Caco-2 (cell line): ENCODE measurements around the gene IQSEC1. TPM values are rescaled to one million over a fixed set of nuclear protein-coding genes. Genes with fewer than 3 reads are reported as not detected.

Source experiments
- BruUV-seq: library from RNA; stranded (reverse); fragments of 400-500 nt; replicated peaks from 2 replicates; lab custom pipeline; 2021; lab: Mats Ljungman, UMichigan
- CTCF ChIA-PET: fragments of 300-600 bp; sonication (Branson Sonifier 250); formaldehyde crosslinking; loops from one replicate; lab custom pipeline; 2022; ENCODE audit warnings: antibody characterized with exemption; lab: Charles Lee
- POLR2A ChIA-PET: fragments of 300-600 bp; sonication (Branson Sonifier 250); formaldehyde crosslinking; loops from one replicate; lab custom pipeline; 2022; ENCODE audit warnings: antibody characterized with exemption; lab: Charles Lee
- DNase-seq, 2 experiments: peaks; one replicate each; pipeline versions ENCODE4 v3.0.0 to v3.0.0-alpha.2; 2020 to 2022
- H3K27me3 ChIP-seq: replicated peaks from 2 replicates; pipeline ENCODE4 v1.6.0; 2011; ENCODE audit warnings: low read length; ENCODE audit not compliant: control insufficient read depth, insufficient read depth
- H3K36me3 ChIP-seq: 2 replicates; pipeline ENCODE4 v1.5.1; 2011; ENCODE audit warnings: low read length; ENCODE audit not compliant: control insufficient read depth, insufficient read depth
- H3K4me1 ChIP-seq: fragments of 250-450 bp; sonication (Bioruptor Pico); 2 replicates; pipeline ENCODE4 v1.5.1; 2020; ENCODE audit warnings: mild to moderate bottlenecking
- H3K4me3 ChIP-seq: 2 replicates; pipeline ENCODE4 v1.5.1; 2011; ENCODE audit warnings: low read depth, mild to moderate bottlenecking, control low read depth, low read length
- H3K9me3 ChIP-seq: fragments of 250-450 bp; sonication (Bioruptor Pico); 2 replicates; pipeline ENCODE4 v1.5.1; 2020; ENCODE audit warnings: mild to moderate bottlenecking, moderate library complexity
- H3K27ac Mint-ChIP-seq: one replicate; pipeline ENCODE4 v1.8.0; 2022; ENCODE audit warnings: mixed read lengths; ENCODE audit not compliant: unreplicated experiment
- H3K27me3 Mint-ChIP-seq: one replicate; pipeline ENCODE4 v1.8.0; 2022; ENCODE audit warnings: mixed read lengths; ENCODE audit not compliant: insufficient read depth, unreplicated experiment
- H3K36me3 Mint-ChIP-seq: one replicate; pipeline ENCODE4 v1.8.0; 2022; ENCODE audit warnings: mild to moderate bottlenecking, mixed read lengths; ENCODE audit not compliant: insufficient read depth, unreplicated experiment
- H3K4me1 Mint-ChIP-seq: one replicate; pipeline ENCODE4 v1.8.0; 2022; ENCODE audit warnings: low read depth, mixed read lengths; ENCODE audit not compliant: unreplicated experiment
- H3K4me3 Mint-ChIP-seq: one replicate; pipeline ENCODE4 v1.8.0; 2022; ENCODE audit warnings: mild to moderate bottlenecking, moderate library complexity, mixed read lengths; ENCODE audit not compliant: unreplicated experiment
- H3K9me3 Mint-ChIP-seq: one replicate; pipeline ENCODE4 v1.8.0; 2022; ENCODE audit warnings: mixed read lengths; ENCODE audit not compliant: unreplicated experiment
- intact Hi-C: fragments of 100-400 bp; cut with micrococcal nuclease; formaldehyde crosslinking; loops from one replicate; pipeline ENCODE4 v1.10.0; 2022; ENCODE audit not compliant: unreplicated experiment
- total RNA-seq: library from RNA; stranded (reverse); gene quantifications from 2 replicates; pipeline ENCODE4 v1.2.3, GENCODE V29; 2022
- TF ChIP-seq, protein P1 (sequence below), 2 experiments: fragments of 200-600 bp in 1 of 2; IDR thresholded peaks; 1 replicate in 1 of 2; 2 replicates in 1 of 2; pipeline versions ENCODE4 v1.5.1 to v1.8.0; 2011 to 2022; ENCODE audit warnings: antibody characterized with exemption in 1 of 2, control low read depth in 1 of 2, inconsistent platforms in 1 of 2, low read depth in 1 of 2, low read length in 1 of 2, mild to moderate bottlenecking in 1 of 2, moderate library complexity in 1 of 2; ENCODE audit not compliant: insufficient read depth in 1 of 2, severe bottlenecking in 1 of 2, unreplicated experiment in 1 of 2

Gene IQSEC1
- total RNA-seq, 1 experiment from 2014 or later = 40.0 TPM

DNA sequence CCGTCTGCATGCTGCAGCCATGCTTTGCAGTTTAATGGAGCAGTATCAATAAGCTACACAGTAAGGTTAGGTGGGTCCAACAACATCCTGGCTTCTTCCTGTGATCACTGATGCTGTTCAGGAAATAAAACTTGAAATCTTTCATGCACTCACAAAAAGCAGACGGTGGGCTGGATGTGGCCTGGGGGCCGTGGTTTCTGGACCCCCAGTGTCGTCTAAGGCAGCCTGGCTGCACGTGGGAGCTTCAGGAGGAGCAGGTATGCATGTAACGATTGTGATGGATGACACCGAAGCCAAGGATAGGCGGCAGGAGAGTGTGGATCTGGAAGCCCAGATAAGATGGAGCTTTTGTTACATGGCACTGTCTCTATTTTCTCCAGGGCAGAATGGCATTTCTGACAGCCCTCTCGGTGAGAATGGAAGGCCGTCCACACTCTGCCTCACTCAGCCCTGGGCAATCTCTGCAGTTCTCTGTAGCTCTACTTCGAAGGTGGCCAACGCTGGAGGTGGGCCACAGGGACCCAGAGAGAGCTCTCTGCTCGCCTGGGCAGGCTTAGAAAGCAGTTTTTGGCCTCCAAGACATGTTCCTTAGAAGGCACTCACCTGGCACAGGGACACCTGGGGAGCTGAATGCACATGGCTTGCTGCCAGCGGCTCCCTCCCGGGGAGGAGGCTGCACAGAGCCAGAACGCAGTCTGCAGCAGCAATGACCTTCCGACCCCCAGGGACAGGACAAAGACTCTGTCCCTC is 46.4 kb upstream of the IQSEC1 start:
- Histone ChIP-seq H3K4me3 (no peak overlapping the region), H3K4me1 (no peaks in the 10 kb centered on the region), H3K9me3 (no peaks in the 10 kb centered on the region), H3K36me3 (no peaks in the 10 kb centered on the region), H3K27me3 (no peaks in the 10 kb centered on the region)
- CTCF ChIA-PET = interaction anchor here (1.0 kb wide), 1 partner anchor 28 kb away, joined by 4 read pairs; no protein-coding TSS in a partner anchor
- POLR2A ChIA-PET = no interaction called here
- H3K27ac Mint-ChIP-seq = no peak overlapping the region
- H3K4me1 Mint-ChIP-seq = no peaks in the 10 kb centered on the region
- intact Hi-C loops = no loop called here
- no peaks in the 10 kb centered on the region for H3K36me3 Mint-ChIP-seq
- BruUV-seq = no TSS peak
- peaks cover 21% of the 10 kb centered on the region for H3K27me3 Mint-ChIP-seq
- peak in 1 of 2 experiments; percentile 14 for DNase-seq
- no peaks in the 10 kb centered on the region for H3K9me3 Mint-ChIP-seq
- TF ChIP-seq, protein P1, sequence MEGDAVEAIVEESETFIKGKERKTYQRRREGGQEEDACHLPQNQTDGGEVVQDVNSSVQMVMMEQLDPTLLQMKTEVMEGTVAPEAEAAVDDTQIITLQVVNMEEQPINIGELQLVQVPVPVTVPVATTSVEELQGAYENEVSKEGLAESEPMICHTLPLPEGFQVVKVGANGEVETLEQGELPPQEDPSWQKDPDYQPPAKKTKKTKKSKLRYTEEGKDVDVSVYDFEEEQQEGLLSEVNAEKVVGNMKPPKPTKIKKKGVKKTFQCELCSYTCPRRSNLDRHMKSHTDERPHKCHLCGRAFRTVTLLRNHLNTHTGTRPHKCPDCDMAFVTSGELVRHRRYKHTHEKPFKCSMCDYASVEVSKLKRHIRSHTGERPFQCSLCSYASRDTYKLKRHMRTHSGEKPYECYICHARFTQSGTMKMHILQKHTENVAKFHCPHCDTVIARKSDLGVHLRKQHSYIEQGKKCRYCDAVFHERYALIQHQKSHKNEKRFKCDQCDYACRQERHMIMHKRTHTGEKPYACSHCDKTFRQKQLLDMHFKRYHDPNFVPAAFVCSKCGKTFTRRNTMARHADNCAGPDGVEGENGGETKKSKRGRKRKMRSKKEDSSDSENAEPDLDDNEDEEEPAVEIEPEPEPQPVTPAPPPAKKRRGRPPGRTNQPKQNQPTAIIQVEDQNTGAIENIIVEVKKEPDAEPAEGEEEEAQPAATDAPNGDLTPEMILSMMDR (IDR thresholded peaks at IDR 0.05; ENCODE audit: insufficient read depth in 1 of 2, low read depth in 1 of 2, low read length in 1 of 2, severe bottlenecking in 1 of 2, unreplicated experiment in 1 of 2) = no peak
- H3K4me3 Mint-ChIP-seq = no peak overlapping the region

DNA sequence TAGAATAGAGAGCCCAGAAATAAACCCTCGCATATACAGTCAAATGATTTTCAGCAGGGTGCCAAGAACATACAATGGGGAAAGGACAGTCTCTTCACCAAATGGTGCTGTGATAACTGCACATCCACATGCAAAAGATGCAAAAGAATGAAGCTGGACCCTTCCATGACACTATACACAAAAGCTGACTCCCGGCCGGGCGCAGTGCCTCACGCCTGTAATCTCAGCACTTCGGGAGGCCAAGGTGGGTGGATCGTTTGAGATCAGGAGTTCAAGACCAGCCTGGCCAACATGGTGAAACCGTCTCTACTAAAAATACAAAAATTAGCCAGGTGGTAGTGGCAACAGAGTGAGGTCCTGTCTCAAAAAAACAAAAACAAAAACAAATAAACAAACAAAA is 43.2 kb upstream of the IQSEC1 start:
- no peak for DNase-seq
- Histone ChIP-seq H3K4me3 (no peak overlapping the region), H3K27me3 (no peaks in the 10 kb centered on the region), H3K9me3 (no peaks in the 10 kb centered on the region), H3K4me1 (no peaks in the 10 kb centered on the region), H3K36me3 (no peaks in the 10 kb centered on the region)
- no TSS peak for BruUV-seq
- CTCF ChIA-PET = no interaction called here
- intact Hi-C loops = no loop called here
- H3K27ac Mint-ChIP-seq = no peak overlapping the region
- H3K9me3 Mint-ChIP-seq = no peaks in the 10 kb centered on the region
- no peak overlapping the region for H3K4me3 Mint-ChIP-seq
- POLR2A ChIA-PET = no interaction called here
- H3K36me3 Mint-ChIP-seq = no peaks in the 10 kb centered on the region
- peaks cover 7% of the 10 kb centered on the region for H3K4me1 Mint-ChIP-seq
- H3K27me3 Mint-ChIP-seq = peaks cover 29% of the 10 kb centered on the region
- TF ChIP-seq, protein P1 (IDR thresholded peaks at IDR 0.05; ENCODE audit: insufficient read depth in 1 of 2, low read depth in 1 of 2, low read length in 1 of 2, severe bottlenecking in 1 of 2, unreplicated experiment in 1 of 2) = no peak

DNA sequence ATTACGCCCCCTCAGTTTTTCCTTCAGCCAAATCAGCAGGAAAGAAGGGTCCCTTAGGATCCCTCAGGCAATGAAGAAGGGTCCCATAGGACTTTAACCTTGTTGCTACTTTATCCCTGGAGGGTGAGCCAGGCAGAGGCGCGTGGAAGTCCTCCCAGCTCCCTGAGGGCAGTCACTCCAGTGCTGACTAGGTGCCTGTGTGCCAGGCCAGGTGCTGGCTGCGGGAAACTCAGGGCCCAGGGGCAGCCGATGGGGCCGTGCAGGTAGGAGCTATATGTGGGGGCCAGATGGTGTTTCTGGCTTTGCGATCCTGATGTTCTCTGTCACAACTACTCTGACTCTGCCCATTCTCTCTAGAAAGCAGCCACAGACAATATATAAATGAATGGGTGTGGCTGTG is 42.8 kb upstream of the IQSEC1 start:
- Histone ChIP-seq H3K9me3 (no peaks in the 10 kb centered on the region), H3K4me1 (no peaks in the 10 kb centered on the region), H3K4me3 (no peak overlapping the region), H3K36me3 (no peaks in the 10 kb centered on the region), H3K27me3 (no peaks in the 10 kb centered on the region)
- H3K9me3 Mint-ChIP-seq = no peaks in the 10 kb centered on the region
- BruUV-seq = no TSS peak
- peaks cover 29% of the 10 kb centered on the region for H3K27me3 Mint-ChIP-seq
- H3K36me3 Mint-ChIP-seq = no peaks in the 10 kb centered on the region
- ChIA-PET CTCF (no interaction called here), POLR2A (no interaction called here)
- TF ChIP-seq, protein P1 (IDR thresholded peaks at IDR 0.05; ENCODE audit: insufficient read depth in 1 of 2, low read depth in 1 of 2, low read length in 1 of 2, severe bottlenecking in 1 of 2, unreplicated experiment in 1 of 2) = no peak
- H3K4me3 Mint-ChIP-seq = no peak overlapping the region
- no peak overlapping the region for H3K27ac Mint-ChIP-seq
- intact Hi-C loops = no loop called here
- DNase-seq = no peak
- peaks cover 7% of the 10 kb centered on the region for H3K4me1 Mint-ChIP-seq
